HUES6 (cell line): Measurements from ENCODE around the gene NLRP10.

Experiments used
- H3K27ac ChIP-seq: 2 replicates; pipeline ENCODE4 v1.7.0; 2013; ENCODE audit warnings: low read depth, mild to moderate bottlenecking, low read length, inconsistent platforms
- H3K27me3 ChIP-seq: 2 replicates; pipeline ENCODE4 v1.6.1; 2013; ENCODE audit warnings: low read length; ENCODE audit not compliant: control insufficient read depth, insufficient read depth
- H3K36me3 ChIP-seq: 2 replicates; pipeline ENCODE4 v1.6.1; 2013; ENCODE audit warnings: low read length; ENCODE audit not compliant: control insufficient read depth, insufficient read depth
- H3K4me1 ChIP-seq: 2 replicates; pipeline ENCODE4 v1.6.1; 2013; ENCODE audit warnings: low read length; ENCODE audit not compliant: control insufficient read depth, insufficient read depth
- H3K4me3 ChIP-seq: 2 replicates; pipeline ENCODE4 v1.5.1; 2013; ENCODE audit warnings: low read depth, low read length
- H3K9ac ChIP-seq: one replicate; pipeline ENCODE4 v1.6.1; 2013; ENCODE audit warnings: mild to moderate bottlenecking, low read length
- H3K9me3 ChIP-seq: 2 replicates; pipeline ENCODE4 v1.6.1; 2013; ENCODE audit warnings: low read depth, low read length; ENCODE audit not compliant: control insufficient read depth, insufficient read depth

Gene NLRP10

GRCh38 chr11:7973011-7973410 is 7.8 kb upstream of the NLRP10 start:
- no peaks in the 10 kb centered on the region for H3K27me3 ChIP-seq
- peaks cover 30% of the 10 kb centered on the region for H3K4me1 ChIP-seq
- no peak overlapping the region for H3K27ac ChIP-seq
- no peak overlapping the region for H3K9ac ChIP-seq
- no peaks in the 10 kb centered on the region for H3K9me3 ChIP-seq
- H3K36me3 ChIP-seq: no peaks in the 10 kb centered on the region
- no peak overlapping the region for H3K4me3 ChIP-seq

GRCh38 chr11:7971846-7972245 is 6.6 kb upstream of the NLRP10 start:
- H3K9ac ChIP-seq: no peak overlapping the region

GRCh38 chr11:7969756-7970646 is 4.8 kb upstream of the NLRP10 start:
- Histone ChIP-seq H3K4me3 (peak overlapping the region; percentile 50), H3K27ac (peak overlapping the region; percentile 73), H3K27me3 (no peaks in the 10 kb centered on the region), H3K9me3 (no peaks in the 10 kb centered on the region), H3K4me1 (peaks cover 34% of the 10 kb centered on the region), H3K9ac (peak overlapping the region; percentile 51), H3K36me3 (no peaks in the 10 kb centered on the region)

More at GRCh38 chr11:7971846-7972245, 6.6 kb upstream of the NLRP10 start:
- Histone ChIP-seq H3K9me3 (no peaks in the 10 kb centered on the region), H3K36me3 (no peaks in the 10 kb centered on the region), H3K27ac (no peak overlapping the region), H3K27me3 (no peaks in the 10 kb centered on the region), H3K4me1 (peaks cover 34% of the 10 kb centered on the region), H3K4me3 (no peak overlapping the region)

- H3K4me1 ChIP-seq: peaks cover 34% of the 10 kb centered on the region
- peak overlapping the region; percentile 73; the same call in 1 of the 2 replicates for H3K27ac ChIP-seq
- H3K9ac ChIP-seq: no peak overlapping the region
- no peaks in the 10 kb centered on the region for H3K27me3 ChIP-seq
- H3K4me3 ChIP-seq: peak overlapping the region; percentile 50; the same call in 1 of the 2 replicates
- H3K9me3 ChIP-seq: no peaks in the 10 kb centered on the region
- no peaks in the 10 kb centered on the region for H3K36me3 ChIP-seq
Measured at GRCh38 chr11:7968686-7969085, 3.4 kb upstream of the NLRP10 start.

- Histone ChIP-seq H3K9ac (no peak overlapping the region), H3K27ac (no peak overlapping the region), H3K4me3 (no peak overlapping the region)
Measured at GRCh38 chr11:7967826-7968225, 2.6 kb upstream of the NLRP10 start.

GRCh38 chr11:7967097-7967496 is 1.9 kb upstream of the NLRP10 start:
- Histone ChIP-seq H3K9ac (no peak overlapping the region), H3K36me3 (no peaks in the 10 kb centered on the region), H3K27ac (no peak overlapping the region), H3K4me3 (no peak overlapping the region), H3K27me3 (no peaks in the 10 kb centered on the region), H3K4me1 (peaks cover 34% of the 10 kb centered on the region), H3K9me3 (no peaks in the 10 kb centered on the region)

More at GRCh38 chr11:7967826-7968225, 2.6 kb upstream of the NLRP10 start:
- no peaks in the 10 kb centered on the region for H3K36me3 ChIP-seq
- no peaks in the 10 kb centered on the region for H3K27me3 ChIP-seq
- no peaks in the 10 kb centered on the region for H3K9me3 ChIP-seq
- peaks cover 34% of the 10 kb centered on the region for H3K4me1 ChIP-seq

- Histone ChIP-seq H3K9me3 (peaks cover 5% of the 10 kb centered on the region; the same call in 1 of the 2 replicates), H3K27ac (no peak overlapping the region), H3K4me1 (peaks cover 25% of the 10 kb centered on the region), H3K4me3 (no peak overlapping the region), H3K36me3 (0 out of 2 replicates have a peak, but pooled peaks cover 3% of the 10 kb centered on the region), H3K9ac (no peak overlapping the region), H3K27me3 (no peaks in the 10 kb centered on the region)
Measured at GRCh38 chr11:7964873-7965272, 374 bp downstream of the NLRP10 start.

- H3K36me3 ChIP-seq: 0 out of 2 replicates have a peak, but pooled peaks cover 3% of the 10 kb centered on the region
- H3K27ac ChIP-seq: no peak overlapping the region
- no peak overlapping the region for H3K9ac ChIP-seq
- H3K27me3 ChIP-seq: no peaks in the 10 kb centered on the region
- H3K9me3 ChIP-seq: peaks cover 5% of the 10 kb centered on the region; the same call in 1 of the 2 replicates
- H3K4me3 ChIP-seq: no peak overlapping the region
- H3K4me1 ChIP-seq: peaks cover 19% of the 10 kb centered on the region
Measured at GRCh38 chr11:7964261-7964660, 986 bp downstream of the NLRP10 start.

- Histone ChIP-seq H3K27me3 (no peaks in the 10 kb centered on the region), H3K27ac (no peak overlapping the region), H3K4me3 (no peak overlapping the region), H3K9me3 (peaks cover 6% of the 10 kb centered on the region; the same call in 1 of the 2 replicates), H3K36me3 (no peaks in the 10 kb centered on the region), H3K4me1 (no peaks in the 10 kb centered on the region), H3K9ac (no peak overlapping the region)
Measured at GRCh38 chr11:7955191-7955590, 10.1 kb downstream of the NLRP10 start.

GRCh38 chr11:7949934-7950333 is 15.3 kb downstream of the NLRP10 start:
- Histone ChIP-seq H3K9ac (no peak overlapping the region), H3K4me1 (peaks cover 3% of the 10 kb centered on the region; the same call in 1 of the 2 replicates), H3K27ac (no peak overlapping the region), H3K27me3 (0 out of 2 replicates have a peak, but pooled peaks cover 4% of the 10 kb centered on the region), H3K4me3 (no peak overlapping the region), H3K36me3 (no peaks in the 10 kb centered on the region), H3K9me3 (peaks cover under 1% of the 10 kb centered on the region; the same call in 1 of the 2 replicates)

- Histone ChIP-seq H3K36me3 (no peaks in the 10 kb centered on the region), H3K9me3 (peaks cover 18% of the 10 kb centered on the region), H3K27me3 (0 out of 2 replicates have a peak, but pooled peaks cover 4% of the 10 kb centered on the region), H3K27ac (no peak overlapping the region), H3K4me3 (no peak overlapping the region), H3K4me1 (peaks cover 3% of the 10 kb centered on the region; the same call in 1 of the 2 replicates), H3K9ac (no peak overlapping the region)
Measured at GRCh38 chr11:7944123-7944522, 21.1 kb downstream of the NLRP10 start.
